Cardiac muscle cell (in vitro differentiated cells and primary cell): ENCODE measurements around the gene DGKB. TPM values are rescaled to one million over a fixed set of nuclear protein-coding genes. Genes with fewer than 3 reads are reported as not detected.
"Not testable (repeated sequence)": the region's sequence is repeated elsewhere in the genome, so short reads cannot be mapped to it uniquely, and the experiment has no call there.

Experiments
- DNase-seq, 2 donors: peaks; one replicate each; pipeline versions ENCODE4 v3.0.0 to v3.0.0-alpha.2; 2010 to 2017; ENCODE audit warnings: low read depth in 1 of 2, low spot score in 1 of 2
- H3K27ac ChIP-seq: fragments of 200-600 bp; sonication (generic); 2 replicates; pipeline ENCODE4 v1.5.1; 2016
- H3K27me3 ChIP-seq: fragments of 200-600 bp; sonication (generic); 2 replicates; pipeline ENCODE4 v1.6.0; 2016; ENCODE audit warnings: control low read depth
- H3K36me3 ChIP-seq: fragments of 200-600 bp; sonication (generic); 2 replicates; pipeline ENCODE4 v1.5.1; 2016; ENCODE audit warnings: control low read depth
- H3K4me1 ChIP-seq: fragments of 200-600 bp; sonication (generic); 2 replicates; pipeline ENCODE4 v1.8.1; 2017; ENCODE audit warnings: low read depth, mild to moderate bottlenecking, mixed run types
- H3K4me3 ChIP-seq: fragments of 200-600 bp; sonication (generic); 2 replicates; pipeline ENCODE4 v1.5.1; 2016; ENCODE audit warnings: mild to moderate bottlenecking
- H3K9me3 ChIP-seq: fragments of 200-600 bp; sonication (generic); 2 replicates; pipeline ENCODE4 v1.5.1; 2017; ENCODE audit warnings: low read depth, mild to moderate bottlenecking, control low read depth
- CTCF ChIP-seq: IDR thresholded peaks from 2 replicates; pipeline ENCODE4 v1.5.1; 2012; ENCODE audit warnings: low read depth, mild to moderate bottlenecking, low read length
- polyA plus RNA-seq: library from polyadenylated mRNA; unstranded; fragments of >200 nt; fragmentation: Nextera tagmentation; extraction: Ambion mirVana; gene quantifications from 2 replicates; pipeline ENCODE4 v1.2.1, GENCODE V29; 2016
- total RNA-seq: library from RNA; depleted of rRNA; stranded (reverse); fragments of >200 nt; gene quantifications from 2 replicates; pipeline ENCODE4 v1.2.3, GENCODE V29; 2016

The DGKB gene
- total and polyA plus RNA-seq, 2 experiments from 2014 or later = 0.07 to 0.86 TPM

- no peak for DNase-seq
- H3K4me1 ChIP-seq = no peaks in the 10 kb centered on the region
- TF ChIP-seq CTCF = no peak
These were observed 615.2 kb downstream of the DGKB start for GRCh38 chr7:14287398-14287797.

GRCh38 chr7:14286036-14286435, 616.5 kb downstream of the DGKB start:
- no peak for DNase-seq
- no peaks in the 10 kb centered on the region for H3K27me3 ChIP-seq
- TF ChIP-seq CTCF = no peak

More at GRCh38 chr7:14287398-14287797, 615.2 kb downstream of the DGKB start:
- Histone ChIP-seq H3K9me3 (no peaks in the 10 kb centered on the region), H3K36me3 (no peaks in the 10 kb centered on the region), H3K4me3 (no peak overlapping the region), H3K27ac (no peak overlapping the region), H3K27me3 (no peaks in the 10 kb centered on the region)

GRCh38 chr7:14279065-14279871, 623.3 kb downstream of the DGKB start:
- DNase-seq, H3K4me1 ChIP-seq, H3K4me3 ChIP-seq, H3K27me3 ChIP-seq, H3K36me3 ChIP-seq, H3K27ac ChIP-seq, H3K9me3 ChIP-seq: not testable (repeated sequence)

More at GRCh38 chr7:14286036-14286435, 616.5 kb downstream of the DGKB start:
- Histone ChIP-seq H3K4me1 (no peaks in the 10 kb centered on the region), H3K36me3 (no peaks in the 10 kb centered on the region), H3K9me3 (no peaks in the 10 kb centered on the region), H3K4me3 (no peak overlapping the region), H3K27ac (no peak overlapping the region)

GRCh38 chr7:14275356-14275755, 627.2 kb downstream of the DGKB start:
- no peaks in the 10 kb centered on the region for H3K9me3 ChIP-seq
- peak in 1 of 2 donors; percentile 8 for DNase-seq
- no peak overlapping the region for H3K4me3 ChIP-seq
- no peaks in the 10 kb centered on the region for H3K36me3 ChIP-seq
- H3K27ac ChIP-seq = no peak overlapping the region
- no peaks in the 10 kb centered on the region for H3K4me1 ChIP-seq
- H3K27me3 ChIP-seq = no peaks in the 10 kb centered on the region
- no peak for TF ChIP-seq CTCF

- no peak overlapping the region for H3K27ac ChIP-seq
These were observed 631.1 kb downstream of the DGKB start for GRCh38 chr7:14271441-14271840.

More at GRCh38 chr7:14271441-14271840, 631.1 kb downstream of the DGKB start:
- no peaks in the 10 kb centered on the region for H3K27me3 ChIP-seq
- H3K9me3 ChIP-seq = no peaks in the 10 kb centered on the region
- H3K4me3 ChIP-seq = no peak overlapping the region
- H3K4me1 ChIP-seq = no peaks in the 10 kb centered on the region
- no peak for TF ChIP-seq CTCF
- no peaks in the 10 kb centered on the region for H3K36me3 ChIP-seq
- DNase-seq = no peak
